Measurements from ENCODE around the gene DOK5. TPM values are rescaled to one million over a fixed set of nuclear protein-coding genes. Genes with fewer than 3 reads are reported as not detected.

Gene DOK5
- total and polyA plus RNA-seq, 2 donors from 2014 or later = 4.8 to 5.4 TPM

DNA sequence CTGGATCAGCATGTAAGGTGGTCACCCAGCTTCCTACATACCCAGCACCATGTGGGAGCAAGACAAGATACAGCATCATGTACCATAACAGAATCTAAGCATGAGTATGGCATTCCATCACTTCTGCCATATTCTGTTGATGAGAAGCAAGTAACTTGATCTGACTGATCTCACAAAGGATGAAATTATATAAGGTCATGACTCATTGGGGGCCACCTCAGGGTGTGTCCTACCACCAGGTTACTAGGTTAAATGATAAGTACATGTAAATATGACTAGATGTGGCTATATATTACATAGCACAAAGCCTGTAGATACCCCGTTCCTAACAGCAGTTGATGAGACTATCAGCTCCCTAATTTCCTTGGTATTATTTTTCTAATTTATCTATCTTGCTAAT lies 213.1 kb downstream of the DOK5 start:
- Histone ChIP-seq H3K27ac (ENCODE audit: low read depth in 2 of 2, low read length in 2 of 2) (no peak overlapping the region), H3K9me3 (ENCODE audit: control insufficient read depth in 2 of 3, insufficient read depth in 1 of 3, low read length in 3 of 3) (no peaks in the 10 kb centered on the region), H3K4me3 (ENCODE audit: low read length in 3 of 3) (no peak overlapping the region), H3K4me1 (ENCODE audit: control insufficient read depth in 2 of 3, insufficient read depth in 2 of 3, low read depth in 1 of 3, low read length in 3 of 3) (no peaks in the 10 kb centered on the region), H3K9ac (ENCODE audit: low read length in 3 of 3) (no peak overlapping the region), H3K27me3 (ENCODE audit: control insufficient read depth, insufficient read depth, low read length) (no peaks in the 10 kb centered on the region), H3K36me3 (ENCODE audit: control insufficient read depth in 2 of 3, insufficient read depth in 3 of 3, low read length in 3 of 3) (no peaks in the 10 kb centered on the region)
- FAIRE-seq (no peak), DNase-seq (no peak)
- TF ChIP-seq, protein P1, sequence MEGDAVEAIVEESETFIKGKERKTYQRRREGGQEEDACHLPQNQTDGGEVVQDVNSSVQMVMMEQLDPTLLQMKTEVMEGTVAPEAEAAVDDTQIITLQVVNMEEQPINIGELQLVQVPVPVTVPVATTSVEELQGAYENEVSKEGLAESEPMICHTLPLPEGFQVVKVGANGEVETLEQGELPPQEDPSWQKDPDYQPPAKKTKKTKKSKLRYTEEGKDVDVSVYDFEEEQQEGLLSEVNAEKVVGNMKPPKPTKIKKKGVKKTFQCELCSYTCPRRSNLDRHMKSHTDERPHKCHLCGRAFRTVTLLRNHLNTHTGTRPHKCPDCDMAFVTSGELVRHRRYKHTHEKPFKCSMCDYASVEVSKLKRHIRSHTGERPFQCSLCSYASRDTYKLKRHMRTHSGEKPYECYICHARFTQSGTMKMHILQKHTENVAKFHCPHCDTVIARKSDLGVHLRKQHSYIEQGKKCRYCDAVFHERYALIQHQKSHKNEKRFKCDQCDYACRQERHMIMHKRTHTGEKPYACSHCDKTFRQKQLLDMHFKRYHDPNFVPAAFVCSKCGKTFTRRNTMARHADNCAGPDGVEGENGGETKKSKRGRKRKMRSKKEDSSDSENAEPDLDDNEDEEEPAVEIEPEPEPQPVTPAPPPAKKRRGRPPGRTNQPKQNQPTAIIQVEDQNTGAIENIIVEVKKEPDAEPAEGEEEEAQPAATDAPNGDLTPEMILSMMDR (IDR thresholded peaks at IDR 0.05; ENCODE audit: borderline replicate concordance, extremely low read depth, insufficient read depth) = no peak
- intact Hi-C loops (cut with DNase I) = no loop called here

DNA sequence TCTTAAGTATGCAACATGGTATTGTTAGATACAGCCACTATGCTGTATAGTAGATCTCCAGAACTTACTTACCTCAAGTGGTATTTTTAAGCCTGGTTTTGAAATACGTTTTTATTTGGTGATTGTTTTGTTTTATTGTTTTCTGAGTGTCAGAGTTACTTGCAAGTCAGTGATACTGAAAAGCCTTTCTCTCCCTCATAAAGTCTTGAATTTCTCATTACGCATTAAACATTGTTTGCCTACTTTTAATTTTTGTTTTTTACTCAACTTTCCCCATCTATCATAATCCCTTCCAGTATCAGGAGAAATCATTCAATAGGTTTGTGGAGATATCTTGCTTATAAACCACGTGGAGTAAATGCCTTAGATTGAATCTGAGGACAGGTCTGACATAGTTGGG lies 214.9 kb downstream of the DOK5 start:
- intact Hi-C loops (cut with DNase I) = no loop called here

DNA sequence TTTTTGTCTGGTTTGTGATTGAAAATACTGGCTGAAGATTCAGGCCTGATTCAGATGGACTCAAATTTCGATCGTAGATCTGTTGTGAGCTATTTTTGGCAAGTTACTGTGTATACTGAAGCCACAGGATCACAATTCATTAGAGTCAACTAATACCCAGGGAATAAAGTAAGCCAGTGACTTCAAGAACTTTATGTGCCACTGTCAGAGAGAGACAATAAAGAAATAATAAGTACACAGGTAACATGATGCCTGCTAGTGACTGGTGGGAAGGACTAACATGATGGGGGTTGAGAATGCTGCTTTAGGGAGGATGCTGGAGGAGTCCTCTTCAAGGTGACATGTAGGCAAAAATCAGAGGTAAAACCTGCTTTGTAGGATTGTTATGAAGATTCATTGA lies 215.9 kb downstream of the DOK5 start:
- no peak overlapping the region for H3K4me3 ChIP-seq (ENCODE audit: low read length in 3 of 3)
- TF ChIP-seq, protein P1 (IDR thresholded peaks at IDR 0.05; ENCODE audit: borderline replicate concordance, extremely low read depth, insufficient read depth) = no peak
- no peaks in the 10 kb centered on the region for H3K9me3 ChIP-seq (ENCODE audit: control insufficient read depth in 2 of 3, insufficient read depth in 1 of 3, low read length in 3 of 3)
- H3K4me1 ChIP-seq (ENCODE audit: control insufficient read depth in 2 of 3, insufficient read depth in 2 of 3, low read depth in 1 of 3, low read length in 3 of 3) = no peaks in the 10 kb centered on the region
- no peak overlapping the region for H3K27ac ChIP-seq (ENCODE audit: low read depth in 2 of 2, low read length in 2 of 2)
- H3K36me3 ChIP-seq (ENCODE audit: control insufficient read depth in 2 of 3, insufficient read depth in 3 of 3, low read length in 3 of 3) = no peaks in the 10 kb centered on the region
- H3K27me3 ChIP-seq (ENCODE audit: control insufficient read depth, insufficient read depth, low read length) = no peaks in the 10 kb centered on the region
- no peak for FAIRE-seq
- peak in 1 of 5 donors; percentile 31 for DNase-seq
- intact Hi-C loops (cut with DNase I) = no loop called here
- H3K9ac ChIP-seq (ENCODE audit: low read length in 3 of 3) = no peak overlapping the region

More for the DNA sequence above, 214.9 kb downstream of the DOK5 start:
- no peak for DNase-seq
- no peaks in the 10 kb centered on the region for H3K36me3 ChIP-seq (ENCODE audit: control insufficient read depth in 2 of 3, insufficient read depth in 3 of 3, low read length in 3 of 3)
- FAIRE-seq = no peak
- H3K4me1 ChIP-seq (ENCODE audit: control insufficient read depth in 2 of 3, insufficient read depth in 2 of 3, low read depth in 1 of 3, low read length in 3 of 3) = no peaks in the 10 kb centered on the region
- no peaks in the 10 kb centered on the region for H3K9me3 ChIP-seq (ENCODE audit: control insufficient read depth in 2 of 3, insufficient read depth in 1 of 3, low read length in 3 of 3)
- H3K4me3 ChIP-seq (ENCODE audit: low read length in 3 of 3) = no peak overlapping the region
- TF ChIP-seq, protein P1 (IDR thresholded peaks at IDR 0.05; ENCODE audit: borderline replicate concordance, extremely low read depth, insufficient read depth) = no peak
- no peak overlapping the region for H3K27ac ChIP-seq (ENCODE audit: low read depth in 2 of 2, low read length in 2 of 2)
- no peaks in the 10 kb centered on the region for H3K27me3 ChIP-seq (ENCODE audit: control insufficient read depth, insufficient read depth, low read length)
- H3K9ac ChIP-seq (ENCODE audit: low read length in 3 of 3) = no peak overlapping the region

All from kidney (tissue), 14 donors.